NT2/D1 (cell line): ENCODE results near the gene ZKSCAN3.

Experiments used
- SUZ12 ChIP-seq: IDR thresholded peaks from 2 replicates; pipeline ENCODE4 v1.6.1; 2011; ENCODE audit not compliant: insufficient read length, insufficient read depth; ENCODE audit errors: extremely low read depth
- YY1 ChIP-seq: IDR thresholded peaks from 2 replicates; pipeline ENCODE4 v1.6.1; 2011; ENCODE audit not compliant: insufficient read length, insufficient read depth
- ZNF274 ChIP-seq: IDR thresholded peaks from 2 replicates; pipeline ENCODE4 v1.6.1; 2011; ENCODE audit warnings: mild to moderate bottlenecking, low read depth, low read length

DNA sequence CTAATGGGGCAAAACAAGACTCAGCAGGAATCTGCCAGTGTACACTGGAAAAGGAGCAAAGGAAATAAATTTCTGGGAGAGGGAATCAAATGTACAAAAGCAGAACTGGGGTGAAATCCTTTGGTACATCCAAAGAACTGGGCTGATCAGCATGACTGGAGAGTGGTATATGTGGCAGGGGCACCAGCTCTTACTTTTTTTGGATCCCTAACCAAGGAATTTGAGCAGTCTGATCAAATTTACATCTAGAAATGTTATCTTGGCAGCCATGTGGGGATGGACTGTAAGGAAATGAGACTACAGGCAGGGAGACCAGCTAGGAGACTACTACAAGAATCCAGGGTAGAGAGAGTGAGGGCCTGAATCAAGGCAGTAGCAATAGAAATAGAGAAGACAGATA lies 12.6 kb upstream of the ZKSCAN3 start:
- TF ChIP-seq SUZ12 = no peak
- TF ChIP-seq ZNF274 = no peak
- no peak for TF ChIP-seq YY1
